Kidney glomerular epithelial cell (primary cell): ENCODE measurements around the gene CDC14A.
"Not testable (repeated sequence)": the region's sequence is repeated elsewhere in the genome, so short reads cannot be mapped to it uniquely, and the experiment has no call there.

ENCODE experiments used
- DNase-seq: peaks from one replicate; lab custom pipeline; 2025; lab: John Stamatoyannopoulos, UW

The CDC14A gene, protein sequence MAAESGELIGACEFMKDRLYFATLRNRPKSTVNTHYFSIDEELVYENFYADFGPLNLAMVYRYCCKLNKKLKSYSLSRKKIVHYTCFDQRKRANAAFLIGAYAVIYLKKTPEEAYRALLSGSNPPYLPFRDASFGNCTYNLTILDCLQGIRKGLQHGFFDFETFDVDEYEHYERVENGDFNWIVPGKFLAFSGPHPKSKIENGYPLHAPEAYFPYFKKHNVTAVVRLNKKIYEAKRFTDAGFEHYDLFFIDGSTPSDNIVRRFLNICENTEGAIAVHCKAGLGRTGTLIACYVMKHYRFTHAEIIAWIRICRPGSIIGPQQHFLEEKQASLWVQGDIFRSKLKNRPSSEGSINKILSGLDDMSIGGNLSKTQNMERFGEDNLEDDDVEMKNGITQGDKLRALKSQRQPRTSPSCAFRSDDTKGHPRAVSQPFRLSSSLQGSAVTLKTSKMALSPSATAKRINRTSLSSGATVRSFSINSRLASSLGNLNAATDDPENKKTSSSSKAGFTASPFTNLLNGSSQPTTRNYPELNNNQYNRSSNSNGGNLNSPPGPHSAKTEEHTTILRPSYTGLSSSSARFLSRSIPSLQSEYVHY

DNA sequence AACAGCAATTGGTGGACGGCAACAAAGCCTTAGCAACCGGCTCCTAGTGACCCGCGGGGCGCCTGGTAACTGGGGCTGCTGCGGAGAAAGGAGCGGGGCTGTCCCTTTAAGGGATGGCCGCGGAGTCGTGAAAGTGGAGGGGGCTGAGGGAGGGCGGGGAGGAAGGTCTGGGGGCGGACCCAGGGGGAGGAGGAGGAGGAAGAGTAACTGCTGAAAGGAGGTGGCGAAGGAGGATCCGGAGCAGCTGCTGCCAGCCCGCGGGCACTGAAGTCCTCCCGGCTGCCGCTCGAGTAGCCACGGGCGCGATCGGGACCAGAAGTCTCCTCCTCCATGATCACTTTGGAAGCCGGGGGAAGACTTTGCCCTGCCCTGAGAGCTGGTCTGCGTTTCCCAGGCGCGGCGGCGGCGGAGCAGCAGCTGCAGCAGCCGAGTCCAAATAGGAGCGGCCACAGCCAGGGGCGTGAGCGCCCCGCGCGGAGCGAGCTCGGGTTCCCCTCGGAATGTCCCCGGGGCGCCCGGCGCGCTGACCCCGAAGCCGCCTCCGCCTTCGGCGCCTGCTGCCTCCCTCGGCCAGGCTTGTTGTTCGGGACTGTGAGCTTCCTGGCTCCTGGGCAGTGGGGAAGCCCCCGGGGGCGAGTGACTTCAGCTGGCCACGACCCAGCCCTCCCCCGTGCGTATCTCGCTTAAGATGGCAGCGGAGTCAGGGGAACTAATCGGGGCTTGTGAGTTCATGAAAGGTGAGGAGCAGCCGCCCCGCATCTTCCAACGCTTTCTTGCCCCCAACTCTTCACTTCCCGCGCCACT is at the start of gene CDC14A:
Gene CDC14A, plus strand, starts transcription at position 240 of the 804 bp plus-strand sequence. Its CDS starts 449 bp downstream, at position 689.
- DNase-seq: peak; percentile 88

DNA sequence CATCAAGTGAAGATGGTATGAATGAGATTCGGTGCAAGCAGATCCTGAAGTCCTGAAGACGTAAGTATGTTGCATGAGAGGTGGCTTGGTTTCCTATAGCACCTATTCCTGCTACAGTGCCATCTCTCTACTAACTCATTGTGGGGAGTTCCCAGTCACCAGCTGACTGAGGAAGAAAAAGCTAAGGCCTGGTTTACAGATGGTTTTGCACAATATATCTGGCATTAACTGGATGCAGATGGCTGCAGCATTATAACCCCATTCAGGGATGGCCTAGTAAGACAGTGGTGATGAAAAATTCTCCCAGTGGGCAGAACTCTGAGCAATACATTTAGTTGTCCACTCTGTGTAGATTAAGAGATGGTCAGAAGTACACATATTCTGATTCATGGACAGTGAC is 49.6 kb upstream of the CDC14A start:
- no peak for DNase-seq

DNA sequence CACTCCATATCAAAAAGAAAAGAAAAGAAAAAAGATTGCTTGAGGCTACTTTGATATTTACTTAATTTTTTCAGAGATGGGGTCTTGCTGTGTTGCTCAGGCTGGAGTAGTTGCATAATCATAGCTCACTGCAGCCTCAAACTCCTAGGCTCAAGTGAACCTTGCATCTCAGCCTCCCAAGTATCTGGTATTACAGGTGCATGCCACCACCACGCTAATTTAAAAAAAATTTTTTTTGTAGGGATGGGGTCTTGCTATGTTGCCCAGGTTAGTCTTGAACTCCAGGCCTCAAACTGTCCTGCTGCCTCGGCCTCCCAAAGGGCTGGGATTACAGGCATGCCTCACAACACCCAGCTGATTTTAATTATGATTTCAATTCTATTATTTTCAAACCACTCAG is 48.1 kb upstream of the CDC14A start:
- no peak for DNase-seq

DNA sequence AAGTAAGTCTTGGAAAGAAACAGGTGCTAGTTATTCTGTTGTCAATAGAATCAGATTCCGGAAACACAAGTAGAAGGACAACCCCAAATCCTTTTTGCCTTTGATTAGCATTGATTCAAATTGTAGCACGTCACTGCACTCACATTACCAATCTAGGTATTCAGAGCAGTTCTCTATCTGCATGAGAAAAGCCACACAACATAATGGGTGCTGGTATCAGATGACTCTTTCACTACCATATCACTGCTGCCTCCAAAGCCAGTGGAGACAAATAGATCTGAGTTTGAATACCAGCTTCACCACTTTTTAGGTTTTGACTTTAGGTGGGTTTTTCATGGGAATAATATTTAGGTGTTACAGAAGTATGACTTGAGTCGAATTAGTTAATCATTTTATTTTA is 47.4 kb upstream of the CDC14A start:
- DNase-seq: no peak

DNA sequence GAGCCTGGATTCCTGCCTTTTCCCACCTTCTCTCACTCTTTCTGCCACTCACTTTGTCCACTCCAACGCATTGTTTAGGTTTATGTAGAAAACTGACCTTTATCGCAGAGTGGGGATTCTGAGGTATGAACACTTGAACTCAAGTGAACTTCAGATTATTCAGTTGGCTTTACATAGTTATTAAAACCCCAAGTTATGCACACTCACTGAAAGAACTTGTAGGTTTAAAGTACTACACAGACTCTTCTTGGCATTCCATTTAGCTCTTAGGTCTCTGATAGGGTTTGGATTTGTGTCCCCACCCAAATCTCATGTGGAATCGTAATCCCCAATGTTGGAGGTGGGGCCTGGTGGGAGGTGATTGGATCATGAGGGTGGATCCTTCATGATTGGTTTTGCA is 46.4 kb upstream of the CDC14A start:
- DNase-seq: no peak

DNA sequence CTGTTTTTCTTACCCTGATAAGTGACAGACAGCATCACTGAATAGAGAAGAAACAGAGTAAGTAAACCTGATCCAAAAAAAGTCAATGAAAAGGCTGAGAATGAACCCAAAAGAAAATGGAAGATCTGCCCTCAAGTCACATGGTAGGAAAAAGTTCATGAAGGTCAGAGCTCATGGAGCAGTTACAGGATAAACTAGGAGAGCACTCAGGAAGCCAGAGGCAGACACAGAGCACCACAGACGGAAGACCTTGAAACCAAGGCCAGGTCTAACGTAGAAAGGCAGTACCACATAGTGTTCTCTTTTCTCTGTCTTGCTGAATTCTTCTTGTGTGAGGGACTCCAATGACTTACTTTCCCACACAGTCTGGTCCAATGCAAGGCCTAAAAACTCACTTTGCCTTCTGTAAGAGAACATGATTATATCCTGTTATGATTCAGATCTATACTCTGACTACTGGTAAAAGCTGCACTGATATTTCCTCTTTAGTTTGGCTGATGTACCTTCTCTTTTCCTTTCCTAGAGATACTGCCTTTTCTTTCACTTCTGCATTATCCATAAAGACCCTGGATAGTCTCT is 45.5 kb upstream of the CDC14A start:
- no peak for DNase-seq

DNA sequence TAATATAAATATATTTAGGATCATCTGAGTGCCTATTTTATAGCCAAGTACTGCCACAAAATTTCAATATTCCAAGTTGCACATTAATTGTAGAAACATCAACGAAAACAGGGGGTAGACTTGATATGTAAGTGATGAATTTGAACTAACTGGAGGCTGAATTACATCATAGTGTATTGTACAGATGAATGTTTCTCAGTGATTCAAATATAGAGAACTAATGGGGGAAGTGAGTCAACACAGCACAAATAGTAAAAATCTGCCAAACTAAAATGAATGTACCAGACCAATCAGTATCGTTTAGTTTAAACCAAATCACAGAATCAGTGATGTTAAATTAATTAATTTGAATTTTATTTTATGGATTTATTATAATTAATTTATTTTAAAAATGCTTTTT is 43.5 kb upstream of the CDC14A start:
- no peak for DNase-seq

DNA sequence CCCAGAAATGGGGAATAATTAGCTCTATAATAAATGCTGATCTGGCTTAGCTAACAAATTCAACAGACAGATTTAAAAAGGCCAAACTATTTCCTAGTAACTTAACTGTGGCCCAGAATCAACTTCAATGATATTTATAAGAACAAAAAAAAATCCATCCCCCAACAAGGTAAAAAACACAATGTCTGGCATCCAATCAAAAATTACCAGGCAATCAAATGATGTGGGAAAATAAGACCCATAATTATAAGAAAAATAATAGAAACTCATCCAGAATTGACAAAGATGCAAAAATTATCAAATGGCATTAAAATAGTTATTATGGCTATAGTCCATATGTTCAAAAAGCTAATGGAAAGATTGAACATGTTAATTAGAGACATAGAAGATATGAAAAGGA is 42.4 kb upstream of the CDC14A start:
- DNase-seq: no peak

DNA sequence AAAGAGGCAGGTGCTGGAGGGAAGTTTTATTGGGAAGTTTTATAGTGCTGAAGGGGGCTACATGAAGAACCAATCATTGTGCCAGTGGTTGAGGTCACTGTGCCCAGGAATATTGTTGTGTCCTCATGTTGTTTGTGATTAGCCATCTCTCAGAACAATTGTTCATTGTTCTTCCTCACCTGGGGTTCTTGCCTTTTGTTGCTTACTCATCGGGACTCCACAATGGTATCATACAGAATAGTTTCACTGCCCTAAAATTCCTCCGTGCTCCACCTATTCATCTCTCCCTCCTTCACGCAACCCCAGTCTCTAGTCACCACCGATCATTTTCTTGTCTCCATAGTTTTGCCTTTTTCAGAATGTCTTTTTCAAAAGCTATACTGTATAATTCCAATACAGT is 38.9 kb upstream of the CDC14A start:
- DNase-seq: no peak

DNA sequence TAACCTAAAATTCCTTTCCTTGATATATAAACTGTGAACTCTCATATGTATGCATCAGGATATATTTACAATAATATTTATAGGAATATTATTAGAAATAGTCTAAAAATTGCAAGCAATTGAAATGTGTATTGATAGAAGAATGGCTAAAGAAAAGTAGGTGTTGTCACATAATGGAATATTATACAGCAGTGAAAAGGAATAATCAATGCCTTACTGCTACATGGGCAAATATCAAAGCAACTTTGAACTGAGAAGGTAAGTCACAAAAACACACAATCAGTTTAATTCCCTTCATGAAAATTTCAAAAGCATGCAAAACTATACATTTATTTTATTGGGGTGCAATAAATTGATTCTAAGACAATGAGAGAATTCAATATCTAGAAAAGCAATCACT is 35.7 kb upstream of the CDC14A start:
- DNase-seq: no peak

DNA sequence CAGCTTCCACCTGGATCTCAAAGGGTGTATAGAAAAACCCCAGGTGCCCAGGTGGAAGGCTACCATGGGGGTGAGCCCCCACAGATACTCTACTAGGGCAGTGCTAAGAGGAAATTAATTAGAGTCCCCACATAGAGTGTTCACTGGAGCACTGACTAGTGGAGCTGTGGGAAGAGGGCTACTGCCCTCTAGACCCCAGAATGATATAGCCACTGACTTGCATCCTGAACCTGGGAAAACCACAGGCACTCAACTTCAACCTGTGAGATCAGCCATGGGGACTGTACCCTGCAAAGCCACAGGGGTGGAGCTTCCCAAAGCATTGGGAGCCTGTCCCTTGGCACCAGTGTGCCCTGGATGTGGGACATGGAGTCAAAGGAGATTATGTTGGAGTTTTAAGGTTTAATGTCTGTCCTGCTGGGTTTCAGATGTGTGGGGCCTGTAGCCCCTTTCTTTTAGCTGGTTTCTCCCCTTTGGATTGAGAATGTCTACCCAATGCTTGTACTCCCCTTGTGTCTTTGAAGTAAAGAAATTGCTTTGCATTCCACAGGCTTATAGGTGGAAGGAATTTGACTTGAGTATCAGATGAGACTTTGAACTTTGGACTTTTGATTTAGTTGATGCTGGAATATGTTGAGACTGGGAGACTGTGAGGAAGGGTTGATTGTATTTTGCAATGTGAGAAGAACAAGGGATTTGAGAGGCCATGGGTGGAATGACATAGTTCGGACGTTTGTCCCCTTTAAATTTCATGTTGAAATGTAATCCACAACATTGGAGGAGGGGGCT is 31.8 kb upstream of the CDC14A start:
- no peak for DNase-seq

DNA sequence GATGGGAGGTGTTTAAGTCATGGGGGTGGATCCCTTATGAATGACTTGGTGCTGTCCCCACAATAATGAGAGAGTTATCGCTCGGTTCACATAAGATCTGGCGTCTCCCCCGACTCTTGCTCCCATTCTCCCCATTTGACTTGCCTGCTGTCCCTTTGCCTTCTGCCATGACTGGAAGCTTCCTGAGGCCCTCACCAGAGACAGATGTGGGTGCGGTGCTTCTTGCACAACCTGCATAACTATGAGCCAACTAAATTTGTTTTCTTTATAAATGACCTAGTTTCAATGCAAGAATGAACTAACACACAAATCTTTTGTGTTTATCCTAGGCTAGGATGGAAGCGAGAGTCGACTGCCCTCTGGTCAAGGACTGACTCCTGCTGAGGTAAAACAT is 31.2 kb upstream of the CDC14A start:
- DNase-seq: no peak

DNA sequence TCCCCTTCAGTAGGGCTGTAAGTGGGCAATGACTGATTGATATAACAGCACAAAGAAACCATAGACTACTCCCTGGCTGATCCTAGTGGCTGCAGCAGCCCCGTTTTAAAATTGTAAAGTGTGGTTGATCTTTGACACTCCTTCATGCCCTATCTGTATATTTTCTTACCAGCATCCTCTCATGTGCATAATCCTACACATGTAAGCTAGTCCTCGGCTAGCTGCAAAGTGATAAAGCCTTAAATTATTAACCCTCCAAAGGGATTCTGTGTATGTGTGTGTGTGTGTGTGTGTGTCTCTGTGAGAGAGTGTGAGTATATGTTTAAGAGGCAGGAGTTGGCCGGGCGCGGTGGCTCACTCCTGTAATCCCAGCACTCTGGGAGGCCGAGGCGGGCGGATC is 30.8 kb upstream of the CDC14A start:
- no peak for DNase-seq

DNA sequence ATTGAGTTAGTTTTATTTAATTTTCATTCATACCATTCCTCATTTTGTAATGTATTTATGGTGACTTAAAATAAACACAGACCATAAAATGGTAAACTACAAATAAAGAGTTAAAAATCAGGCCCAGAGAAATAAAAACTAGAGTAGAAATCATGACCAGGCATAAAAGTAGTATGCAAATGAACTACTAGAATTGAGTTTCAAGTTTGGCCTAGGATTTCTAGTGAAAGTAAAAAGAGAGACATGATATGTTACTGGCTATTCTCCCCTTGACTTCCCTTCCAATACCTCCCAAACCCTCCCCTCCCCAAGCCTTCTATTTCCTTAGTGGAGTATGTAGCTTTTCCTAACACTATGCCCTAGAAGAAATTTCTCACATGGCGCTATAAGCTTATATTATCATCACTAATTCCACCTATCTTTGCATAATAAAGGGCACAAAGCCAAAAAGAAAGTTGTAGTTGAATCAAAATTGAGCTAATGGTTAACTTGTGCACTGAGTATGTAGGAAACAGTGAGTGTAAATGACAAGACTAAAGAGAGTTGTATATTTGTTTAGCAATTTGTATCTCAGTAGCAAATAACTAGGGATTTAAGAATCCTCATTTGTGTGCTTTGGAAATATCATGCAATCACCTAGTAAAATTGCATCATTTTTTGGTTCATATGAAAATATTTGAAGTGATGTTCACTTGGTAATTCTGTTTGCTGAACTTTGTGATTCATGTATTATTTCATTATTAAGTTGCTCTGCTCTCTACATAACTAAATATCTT is 29.7 kb upstream of the CDC14A start:
- DNase-seq: peak; percentile 39

DNA sequence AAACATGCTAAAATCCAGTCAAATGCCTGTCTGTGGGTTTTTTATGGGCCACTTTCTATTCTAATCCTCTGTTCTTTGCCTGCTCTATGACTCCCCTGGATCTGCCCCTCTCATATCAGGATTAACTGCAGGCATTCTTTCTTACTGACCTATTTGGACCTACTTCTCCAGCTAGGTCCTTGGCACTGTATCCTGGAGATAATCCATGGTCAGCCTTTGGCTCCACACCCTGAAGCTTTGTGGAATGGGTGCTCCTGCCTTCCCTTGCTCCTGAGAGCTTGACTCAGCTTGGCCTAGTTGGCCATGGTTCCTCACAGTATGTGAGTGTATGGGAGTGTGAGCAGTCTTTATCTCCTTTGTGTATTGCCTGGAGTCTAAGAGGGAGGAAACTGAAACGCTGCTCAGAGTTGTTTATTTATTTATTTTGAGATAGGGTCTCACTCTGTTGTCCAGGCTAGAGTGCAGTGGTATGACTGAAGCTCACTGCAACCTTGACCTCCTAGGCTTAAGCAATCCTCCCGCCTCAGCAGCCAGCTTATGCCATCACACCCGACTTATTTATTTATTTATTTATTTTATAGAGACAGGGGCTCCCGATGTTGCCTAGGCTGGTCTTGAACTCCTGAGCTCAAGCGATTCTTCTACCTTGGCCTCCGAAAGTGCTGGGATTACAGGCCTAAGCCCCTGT is 28.7 kb upstream of the CDC14A start:
- DNase-seq: no peak

DNA sequence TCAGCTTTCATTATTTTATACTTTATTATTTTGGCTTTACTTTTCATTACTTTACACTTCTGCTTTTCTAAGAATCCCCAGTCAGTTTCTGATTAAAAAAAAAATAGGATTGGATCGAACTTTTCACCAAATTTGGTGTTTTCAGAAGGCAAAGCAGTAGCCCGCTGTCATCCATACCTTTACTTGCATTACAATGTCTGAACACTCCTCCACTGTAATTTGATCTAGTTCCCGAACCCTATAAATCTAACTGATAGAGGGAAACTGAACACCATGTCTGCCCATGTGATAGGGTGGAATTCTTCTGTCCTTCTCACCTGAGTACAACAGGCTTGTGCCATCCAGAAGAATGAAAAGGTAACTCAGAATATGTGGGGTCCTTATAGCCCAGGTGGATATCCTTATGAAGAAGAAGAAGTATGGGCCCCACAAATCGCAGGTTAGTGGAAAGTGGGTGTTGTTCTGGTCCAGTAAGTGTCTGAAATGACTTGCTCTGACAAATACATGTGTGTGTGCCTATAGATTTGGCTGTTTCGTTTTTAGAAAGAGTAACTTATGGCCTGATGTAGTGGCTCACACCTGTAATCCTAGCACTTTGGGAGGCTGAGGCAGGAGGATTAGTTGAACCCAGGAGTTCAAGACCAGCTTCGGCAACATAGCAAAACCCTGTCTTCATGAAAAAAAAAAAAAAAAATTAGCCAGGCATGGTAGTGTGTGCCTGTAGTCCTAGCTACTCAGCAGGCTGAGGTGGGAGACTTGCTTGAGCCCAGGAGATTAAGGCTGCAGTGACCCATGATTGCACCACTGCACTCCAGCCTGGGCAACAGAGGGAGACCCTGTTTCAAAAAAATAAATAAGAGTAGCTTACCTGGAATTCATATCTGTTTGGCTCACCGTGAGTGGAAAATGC is 26.6 kb upstream of the CDC14A start:
- DNase-seq: no peak

DNA sequence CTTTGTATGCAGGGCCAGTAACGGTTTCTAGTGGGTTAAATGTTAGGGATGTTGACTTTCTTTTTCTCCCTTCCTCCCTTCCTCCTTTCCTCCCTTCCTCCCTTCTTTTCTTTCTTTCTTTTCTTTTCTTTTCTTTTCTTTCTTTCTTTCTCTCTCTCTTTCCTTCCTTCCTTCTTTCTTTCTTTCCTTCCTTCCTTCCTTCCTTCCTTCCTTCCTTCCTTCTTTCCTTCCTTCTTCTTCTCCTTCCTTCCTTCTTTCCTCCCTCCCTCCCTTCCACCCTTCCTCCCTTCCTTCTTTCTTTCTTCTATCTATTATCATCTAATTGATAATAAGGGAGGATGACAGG is 26.0 kb upstream of the CDC14A start:
- DNase-seq: not testable (repeated sequence)

DNA sequence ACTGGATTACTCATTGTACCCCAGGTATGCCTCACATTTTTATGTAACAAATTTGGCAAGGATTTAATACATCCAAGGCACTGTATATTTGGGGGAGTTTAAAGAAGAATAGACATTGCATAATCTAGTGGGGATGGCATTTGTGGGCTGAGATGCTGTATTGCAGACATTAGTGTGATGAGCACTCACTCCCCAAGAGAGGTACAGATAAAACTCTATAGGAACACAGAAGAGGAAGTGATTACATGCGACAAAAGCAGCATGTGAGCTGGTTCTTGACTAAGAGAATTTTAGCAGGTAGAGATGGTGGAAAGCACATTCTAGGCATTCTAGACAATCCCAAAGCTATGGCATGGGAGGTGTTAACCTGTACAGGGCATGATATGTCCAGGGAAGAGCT is 24.2 kb upstream of the CDC14A start:
- no peak for DNase-seq

DNA sequence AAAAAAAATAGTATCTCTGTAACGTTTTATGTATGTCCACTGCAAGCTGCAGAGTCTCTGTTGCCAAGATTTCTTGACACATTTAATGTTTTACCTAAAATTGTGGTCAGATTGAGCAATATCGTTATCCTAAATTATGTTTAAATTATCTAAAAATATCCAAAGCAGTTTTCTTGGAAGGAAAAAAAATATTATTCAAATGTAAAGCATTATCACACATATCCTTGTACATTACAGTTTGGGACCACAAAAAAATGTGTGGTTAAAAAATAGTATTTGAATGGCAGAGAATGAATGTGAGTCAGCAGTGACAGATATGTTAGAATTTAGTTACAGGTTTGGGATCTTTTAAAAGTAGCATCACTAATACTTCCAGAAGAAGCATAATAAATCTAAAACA is 21.2 kb upstream of the CDC14A start:
- not testable (repeated sequence) for DNase-seq
